HG02884 (cell line): Measurements from ENCODE around the gene METAP1D.
"Not testable (repeated sequence)": the region's sequence is repeated elsewhere in the genome, so short reads cannot be mapped to it uniquely, and the experiment has no call there.

ENCODE experiments used
- ATAC-seq: cut with Tn5 transposase; IDR thresholded peaks from one replicate; pipeline ENCODE4 v1.9.1; 2021; ENCODE audit warnings: mild to moderate bottlenecking, moderate library complexity; ENCODE audit not compliant: unreplicated experiment

Gene METAP1D

GRCh38 chr2:172100935-172101820, 101.4 kb downstream of the METAP1D start:
- ATAC-seq: no peak

- ATAC-seq: no peak
These were observed 102.2 kb downstream of the METAP1D start for GRCh38 chr2:172101821-172102390.

DNA sequence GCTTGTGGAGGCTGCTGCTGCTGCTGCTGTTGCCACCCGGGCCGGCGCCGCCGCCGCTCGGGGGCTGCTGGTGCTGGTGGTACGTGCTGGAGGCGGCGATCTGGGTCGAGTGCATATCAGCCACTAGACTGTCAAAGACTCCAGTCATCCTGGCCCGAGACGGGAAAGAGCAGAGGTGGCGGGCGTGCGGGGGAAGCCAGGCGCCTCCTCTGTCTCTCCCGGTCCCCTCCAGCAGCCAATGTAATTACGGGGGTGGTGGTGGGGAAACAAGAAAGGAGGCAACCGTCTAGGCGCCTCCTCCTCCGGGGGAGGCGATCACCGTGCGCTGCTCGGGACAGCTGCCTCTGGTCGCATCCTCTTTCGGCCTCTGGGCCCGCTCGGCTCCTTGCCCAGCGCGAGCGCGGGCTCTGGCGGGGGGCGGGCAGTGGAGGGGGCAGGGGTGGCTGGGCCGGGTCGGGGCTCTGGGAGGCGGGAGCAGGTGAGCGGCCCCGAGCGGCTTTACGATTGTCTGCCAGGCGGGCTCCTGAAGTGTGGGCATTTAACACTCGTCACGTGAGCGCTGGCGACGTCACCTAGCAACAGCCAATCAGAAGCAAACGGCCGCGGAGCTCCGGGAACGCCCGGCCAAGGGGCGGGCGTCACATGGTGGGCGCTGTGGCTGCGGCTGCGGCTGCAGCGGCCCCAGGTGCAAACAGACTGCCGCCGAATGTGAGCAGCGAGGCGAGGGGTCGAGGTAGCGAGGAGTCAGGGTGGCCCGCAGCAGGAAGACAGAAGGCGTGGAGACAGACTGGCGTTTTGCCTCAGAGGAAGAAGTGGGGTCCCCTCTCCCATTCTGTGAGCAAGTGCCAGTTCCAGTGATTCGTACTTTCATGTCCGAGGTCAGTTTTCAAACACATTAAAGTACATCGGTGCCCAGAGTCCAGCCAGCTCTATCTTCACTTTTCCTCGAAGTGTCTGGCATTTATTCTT, 102.9 kb downstream of the METAP1D start, which contains the start of gene DLX2:
Gene DLX2, minus strand, starts transcription at position 510 of the 969 bp plus-strand sequence. Its CDS starts 362 bp downstream, at position 148.
- peak; percentile 60 for ATAC-seq

GRCh38 chr2:172103471-172104272, 103.9 kb downstream of the METAP1D start:
- ATAC-seq: no peak

- ATAC-seq: no peak
These were observed 105.8 kb downstream of the METAP1D start for GRCh38 chr2:172105471-172106107.

DNA sequence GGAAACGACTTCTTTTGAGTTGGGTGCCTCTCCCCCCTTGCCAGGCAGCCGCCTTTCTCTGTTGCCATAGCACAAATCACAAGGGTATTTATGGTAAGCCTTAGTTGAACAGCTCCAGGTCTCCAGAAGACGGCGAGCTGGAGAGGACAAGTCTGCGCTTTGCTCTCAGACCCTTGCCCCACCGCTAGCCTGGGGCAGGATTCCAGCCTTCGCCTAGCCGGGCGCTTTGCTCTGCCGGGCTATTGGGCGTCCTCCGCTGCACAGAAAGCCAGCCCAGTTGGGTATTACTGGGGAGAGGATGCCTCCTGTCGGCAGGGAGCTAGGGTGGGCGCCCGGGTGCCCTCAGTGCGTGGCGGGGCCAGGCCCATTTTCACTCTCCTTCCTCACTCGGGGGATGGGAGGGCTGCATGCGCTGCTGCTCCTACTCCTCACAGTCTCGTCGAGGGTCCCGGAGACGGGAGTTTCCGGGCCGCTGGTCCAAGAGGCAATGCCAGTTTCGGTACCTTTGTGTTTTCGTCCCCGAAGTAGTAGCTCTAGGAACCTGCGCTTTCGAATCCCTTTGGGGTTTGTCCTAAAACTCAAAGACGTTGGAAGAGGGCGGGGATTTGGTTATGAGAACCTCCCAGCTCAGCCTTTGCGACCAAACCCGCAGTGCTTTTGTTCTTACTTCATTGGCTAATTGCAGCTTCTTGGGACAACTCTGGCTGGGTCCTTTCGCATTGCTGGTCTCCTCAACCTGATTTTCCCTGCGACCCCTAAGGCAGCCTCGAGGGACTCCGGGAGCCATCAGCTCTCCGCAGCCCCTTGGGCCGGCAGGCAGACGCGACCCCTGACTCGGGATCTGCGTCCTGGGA, 106.6 kb downstream of the METAP1D start:
- no peak for ATAC-seq

DNA sequence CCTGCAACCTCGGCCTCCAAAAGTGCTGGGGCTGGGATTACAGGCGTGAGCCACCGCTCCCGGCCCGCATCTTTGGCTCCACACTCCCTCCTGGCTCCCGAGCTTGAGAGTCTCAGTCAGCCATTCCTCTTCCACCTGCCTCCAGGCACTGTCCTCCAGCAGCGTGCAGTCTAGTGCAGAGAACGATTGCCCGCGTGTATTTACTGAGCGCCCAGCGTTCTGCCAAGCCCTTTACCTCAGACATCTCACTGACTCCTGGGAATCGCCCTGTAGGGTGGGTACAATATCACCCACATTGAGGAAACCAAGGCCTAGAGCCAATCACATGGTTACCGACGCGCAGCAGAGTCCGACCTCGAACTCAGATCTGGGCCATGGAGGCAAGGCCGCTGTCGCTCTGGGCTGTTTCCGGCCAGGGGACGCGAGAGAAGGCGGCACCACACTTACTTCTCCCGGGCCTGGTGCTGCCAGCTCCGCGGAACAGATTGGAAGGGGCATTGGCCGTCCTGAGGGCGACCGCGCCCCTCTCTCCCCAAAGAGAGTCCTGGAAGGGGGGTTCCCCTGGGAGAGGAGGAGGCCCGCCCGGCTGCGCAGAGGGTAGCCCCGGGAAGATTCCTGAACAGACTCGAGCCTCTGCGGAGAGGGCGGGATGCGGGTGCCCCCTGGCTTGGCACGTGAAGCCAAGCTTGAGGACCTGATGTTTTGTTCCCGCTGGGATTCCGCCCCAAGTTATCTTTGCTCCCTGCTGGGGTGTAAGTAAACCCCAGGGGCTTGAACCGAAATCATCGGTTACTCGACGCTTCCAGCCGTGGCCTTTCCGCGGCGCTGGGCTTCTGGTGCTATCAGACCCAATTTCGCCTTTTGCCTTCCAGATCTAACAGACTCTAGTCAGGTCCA, 108.2 kb downstream of the METAP1D start:
- no peak for ATAC-seq

DNA sequence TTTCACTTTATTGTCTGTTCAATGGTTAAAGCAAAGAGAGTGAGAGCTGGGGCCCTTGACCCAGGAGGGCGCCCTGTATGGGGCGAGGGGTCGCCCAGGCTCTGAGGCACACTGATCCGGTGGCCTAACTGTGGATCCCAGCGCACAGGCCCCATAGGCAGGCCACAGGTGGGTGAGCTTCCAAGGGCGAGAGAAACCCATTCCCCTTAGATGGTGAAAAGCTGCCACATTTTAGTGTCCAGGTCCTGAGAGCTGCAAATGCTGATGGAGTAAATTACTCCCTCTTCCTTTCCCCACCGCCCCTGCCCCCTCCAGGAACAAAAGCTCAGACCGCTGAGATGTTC, 108.8 kb downstream of the METAP1D start:
- no peak for ATAC-seq

DNA sequence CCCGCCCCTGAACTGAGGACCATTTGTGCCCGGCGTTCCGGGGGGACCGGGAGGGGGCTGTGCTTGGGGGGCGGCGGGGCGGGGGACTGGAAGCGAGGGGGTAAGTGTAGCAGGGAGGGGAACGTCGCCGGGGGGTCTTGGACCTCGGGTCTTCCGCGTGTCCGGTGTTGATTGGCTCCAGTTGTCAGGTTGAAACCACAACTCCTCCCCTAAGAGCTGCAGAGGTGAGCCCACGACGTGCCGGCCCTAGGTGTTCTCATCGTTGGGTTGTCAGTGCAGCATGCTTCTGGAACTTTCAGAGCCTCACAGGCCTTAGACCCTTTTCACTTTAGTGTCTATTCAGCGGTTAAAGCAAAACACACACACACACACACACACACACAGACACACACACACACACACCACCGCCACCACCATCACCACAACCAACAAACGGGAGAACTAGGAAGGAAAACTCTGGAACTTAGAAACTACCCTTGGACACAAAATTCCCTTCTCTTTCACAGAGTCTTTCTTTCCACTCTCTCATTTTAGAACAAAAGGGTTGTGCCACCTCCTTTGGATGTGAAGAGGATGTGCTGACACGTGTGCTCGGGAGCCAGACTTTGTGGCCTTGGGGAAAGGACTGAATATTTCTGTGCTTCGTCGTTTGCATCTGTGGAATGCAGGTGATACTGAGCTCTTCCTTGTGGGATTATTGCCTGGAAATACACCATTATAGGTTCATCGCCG, 109.7 kb downstream of the METAP1D start:
- no peak for ATAC-seq

- ATAC-seq: no peak
These were observed 110.4 kb downstream of the METAP1D start for GRCh38 chr2:172109988-172110811.

DNA sequence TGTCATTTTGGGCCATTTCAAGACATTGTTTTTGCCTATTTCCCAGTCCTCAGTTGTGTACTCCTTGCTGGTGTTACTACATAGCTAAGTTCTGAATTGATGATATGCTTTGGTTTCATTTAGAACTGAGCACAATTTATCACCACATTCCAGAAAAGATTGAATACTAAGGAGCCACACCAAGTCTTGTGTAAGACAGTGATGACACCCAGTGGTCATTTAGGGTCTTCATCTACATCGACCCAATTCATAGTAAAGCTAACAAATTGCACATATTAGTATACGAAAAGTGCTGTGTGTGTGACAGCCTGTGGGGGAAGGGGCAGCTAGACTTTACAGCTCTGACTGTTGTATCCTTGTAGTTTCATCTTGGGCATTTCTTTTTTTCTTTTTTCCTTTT, 113.9 kb downstream of the METAP1D start:
- ATAC-seq: no peak

DNA sequence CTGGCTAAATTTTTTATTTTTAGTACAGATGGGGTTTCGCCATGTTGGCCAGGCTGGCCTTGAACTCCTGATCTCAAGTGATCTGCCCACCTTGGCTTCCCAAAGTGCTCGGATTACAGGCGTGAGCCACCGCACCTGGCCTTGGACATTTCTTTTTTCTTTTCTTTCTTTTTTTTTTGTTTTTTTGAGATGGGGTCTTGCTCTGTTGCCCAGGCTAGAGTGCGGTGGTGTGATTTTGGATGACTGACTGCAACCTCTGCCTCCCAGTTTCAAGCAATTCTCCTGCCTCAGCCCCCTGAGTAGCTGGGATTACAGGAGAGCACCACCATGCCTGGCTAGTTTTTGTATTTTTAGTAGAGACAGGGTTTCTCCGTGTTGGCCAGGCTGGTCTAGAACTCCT, 114.4 kb downstream of the METAP1D start:
- ATAC-seq: not testable (repeated sequence)

GRCh38 chr2:172114579-172114978, 114.8 kb downstream of the METAP1D start:
- no peak for ATAC-seq

DNA sequence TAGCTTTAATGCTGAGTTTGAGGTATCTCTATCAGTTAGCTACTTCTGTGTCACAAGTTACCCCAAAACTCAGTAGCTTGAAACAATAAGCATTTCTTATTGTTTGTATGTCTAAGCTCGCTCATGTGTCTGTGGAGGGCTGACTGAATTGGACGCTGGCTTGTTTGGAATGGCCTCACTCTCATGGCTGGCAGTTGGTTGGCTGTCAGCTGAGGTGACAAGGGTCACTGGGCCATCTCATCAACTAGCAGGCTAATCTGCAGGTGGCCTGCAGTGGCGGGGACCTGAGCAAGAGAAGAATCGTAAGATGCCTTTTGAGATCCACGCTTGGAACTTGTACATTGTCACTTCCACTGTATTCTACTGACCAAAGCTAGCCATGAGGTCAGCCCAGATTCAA, 116.4 kb downstream of the METAP1D start:
- no peak for ATAC-seq

- no peak for ATAC-seq
These were observed 119.3 kb downstream of the METAP1D start for GRCh38 chr2:172119089-172119488.

GRCh38 chr2:172120118-172120517, 120.4 kb downstream of the METAP1D start:
- no peak for ATAC-seq
